Fibroblast of lung (primary cell): ENCODE measurements around the gene KIF1A. TPM values are rescaled to one million over a fixed set of nuclear protein-coding genes. Genes with fewer than 3 reads are reported as not detected.

ENCODE experiments used
- DNase-seq, 2 donors: peaks; one replicate each; pipeline versions ENCODE4 v3.0.0 to v3.0.0-alpha.2; 2010; ENCODE audit warnings: low read depth in 2 of 2
- H2AFZ ChIP-seq: 2 replicates; pipeline ENCODE4 v1.5.1; 2012; ENCODE audit warnings: low read length, control low read depth, inconsistent platforms
- H3K27ac ChIP-seq: 2 replicates; pipeline ENCODE4 v1.5.1; 2011; ENCODE audit warnings: low read length, control low read depth; ENCODE audit not compliant: insufficient read depth
- H3K27me3 ChIP-seq: 2 replicates; pipeline ENCODE4 v1.5.1; 2011; ENCODE audit warnings: mild to moderate bottlenecking, low read length; ENCODE audit not compliant: control insufficient read depth, insufficient read depth
- H3K36me3 ChIP-seq: 2 replicates; pipeline ENCODE4 v1.5.1; 2011; ENCODE audit warnings: low read length; ENCODE audit not compliant: control insufficient read depth, insufficient read depth
- H3K4me1 ChIP-seq: 2 replicates; pipeline ENCODE4 v1.5.1; 2011; ENCODE audit warnings: low read length; ENCODE audit not compliant: control insufficient read depth, insufficient read depth; ENCODE audit errors: extremely low read depth
- H3K4me2 ChIP-seq: 2 replicates; pipeline ENCODE4 v1.5.1; 2011; ENCODE audit warnings: low read length, control low read depth; ENCODE audit not compliant: insufficient read depth; ENCODE audit errors: extremely low read depth
- H3K4me3 ChIP-seq, 4 experiments: fragments of 200-600 bp in 1 of 4; sonication (generic) in 1 of 4; replicated peaks in 1 of 4; 2 replicates each; pipeline ENCODE4 v1.5.1; 2011 to 2016; ENCODE audit warnings: low read length in 4 of 4, low read depth in 3 of 4, mild to moderate bottlenecking in 3 of 4, control low read depth in 2 of 4, inconsistent platforms in 1 of 4, mixed read lengths in 1 of 4; ENCODE audit not compliant: insufficient read depth in 1 of 4; ENCODE audit errors: control extremely low read depth in 1 of 4
- H3K79me2 ChIP-seq: 2 replicates; pipeline ENCODE4 v1.5.1; 2012; ENCODE audit warnings: mild to moderate bottlenecking, low read length, inconsistent platforms; ENCODE audit not compliant: control insufficient read depth, insufficient read depth
- H3K9ac ChIP-seq: 2 replicates; pipeline ENCODE4 v1.5.1; 2011; ENCODE audit warnings: mild to moderate bottlenecking, low read length, control low read depth; ENCODE audit not compliant: insufficient read depth
- H3K9me3 ChIP-seq: 2 replicates; pipeline ENCODE4 v1.5.1; 2012; ENCODE audit warnings: low read depth, low read length; ENCODE audit not compliant: control insufficient read depth, insufficient read depth
- H4K20me1 ChIP-seq: 2 replicates; pipeline ENCODE4 v1.5.1; 2011; ENCODE audit warnings: low read length; ENCODE audit not compliant: control insufficient read depth, insufficient read depth; ENCODE audit errors: extremely low read depth
- CTCF ChIP-seq, 2 donors: IDR thresholded peaks in 1 of 2; conservative IDR thresholded peaks in 1 of 2; 1 replicate in 1 of 2; 2 replicates in 1 of 2; pipeline ENCODE4 v1.5.1; 2011 to 2012; ENCODE audit warnings: low read length in 2 of 2, control low read depth in 1 of 2, inconsistent platforms in 1 of 2, low read depth in 1 of 2, mild to moderate bottlenecking in 1 of 2
- EZH2 ChIP-seq: IDR thresholded peaks from 2 replicates; pipeline ENCODE4 v1.5.1; 2012; ENCODE audit warnings: low read length, control low read depth, mild to moderate bottlenecking; ENCODE audit errors: missing control alignments
- polyA plus RNA-seq, 2 donors: library from polyadenylated mRNA; depleted of rRNA in 1 of 2; stranded (reverse) in 1 of 2; unstranded in 1 of 2; fragments of >200 nt; gene quantifications; 2 replicates each; pipeline ENCODE4 v1.2.1, GENCODE V29; 2011 to 2012; ENCODE audit warnings: missing spikeins in 1 of 2
- total RNA-seq: library from RNA; depleted of rRNA; stranded (reverse); fragments of >200 nt; gene quantifications from 2 replicates; pipeline ENCODE4 v1.2.1, GENCODE V29; 2014

Gene KIF1A
- total and polyA plus RNA-seq, 2 donors (not counting 1 experiment from before 2014, with no cell fraction given), result 0.05 TPM; not detected in 1

GRCh38 chr2:240741091-240741490 is 78.9 kb downstream of the KIF1A start:
- Histone ChIP-seq H4K20me1 (no peaks in the 10 kb centered on the region), H3K9ac (no peak overlapping the region), H3K4me1 (no peaks in the 10 kb centered on the region), H2AFZ (no peak overlapping the region), H3K9me3 (no peaks in the 10 kb centered on the region), H3K79me2 (no peaks in the 10 kb centered on the region), H3K4me2 (no peak overlapping the region), H3K27ac (no peak overlapping the region), H3K27me3 (no peaks in the 10 kb centered on the region), H3K36me3 (no peaks in the 10 kb centered on the region), H3K4me3 (no peak overlapping the region)
- TF ChIP-seq CTCF (conservative IDR thresholded peaks at IDR 0.05 in 1 of 2, IDR thresholded peaks at IDR 0.05 in 1 of 2; ENCODE audit: low read depth in 1 of 2, low read length in 2 of 2) (no peak), EZH2 (no peak)
- no peak for DNase-seq

GRCh38 chr2:240739797-240740196 is 80.2 kb downstream of the KIF1A start:
- Histone ChIP-seq H3K4me2 (no peak overlapping the region), H3K9me3 (no peaks in the 10 kb centered on the region), H4K20me1 (no peaks in the 10 kb centered on the region), H3K36me3 (no peaks in the 10 kb centered on the region), H3K9ac (no peak overlapping the region), H3K4me1 (no peaks in the 10 kb centered on the region), H2AFZ (no peak overlapping the region), H3K27me3 (no peaks in the 10 kb centered on the region), H3K4me3 (no peak overlapping the region), H3K27ac (no peak overlapping the region), H3K79me2 (no peaks in the 10 kb centered on the region)
- DNase-seq, result no peak
- TF ChIP-seq EZH2 (no peak), CTCF (conservative IDR thresholded peaks at IDR 0.05 in 1 of 2, IDR thresholded peaks at IDR 0.05 in 1 of 2; ENCODE audit: low read depth in 1 of 2, low read length in 2 of 2) (no peak)

DNA sequence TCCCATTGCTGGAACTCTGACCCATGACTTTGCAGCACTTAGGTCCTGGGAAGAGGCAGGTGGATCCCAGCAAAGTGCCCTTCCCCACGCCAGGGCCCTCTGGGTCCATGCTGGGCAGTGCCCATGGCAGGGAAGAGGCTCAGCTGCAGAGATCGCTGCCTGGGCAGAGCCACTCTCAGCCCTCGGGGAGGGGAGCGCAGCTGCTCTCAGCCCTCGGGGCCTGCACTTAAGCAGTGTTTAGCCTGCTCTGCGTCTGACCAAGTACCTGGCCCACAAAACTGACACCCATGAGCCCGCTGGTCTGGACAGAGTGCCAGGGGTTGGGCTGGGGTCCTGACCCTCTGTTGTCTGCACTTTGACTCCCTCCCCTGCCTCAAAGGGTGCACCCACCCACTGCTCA is 82.1 kb downstream of the KIF1A start:
- no peak for DNase-seq
- Histone ChIP-seq H3K27ac (no peak overlapping the region), H3K4me1 (no peaks in the 10 kb centered on the region), H3K9me3 (no peaks in the 10 kb centered on the region), H3K36me3 (no peaks in the 10 kb centered on the region), H3K27me3 (no peaks in the 10 kb centered on the region), H3K4me3 (no peak overlapping the region), H3K9ac (no peak overlapping the region), H3K4me2 (no peak overlapping the region), H4K20me1 (no peaks in the 10 kb centered on the region), H3K79me2 (no peaks in the 10 kb centered on the region), H2AFZ (no peak overlapping the region)
- TF ChIP-seq EZH2 (no peak), CTCF (conservative IDR thresholded peaks at IDR 0.05 in 1 of 2, IDR thresholded peaks at IDR 0.05 in 1 of 2; ENCODE audit: low read depth in 1 of 2, low read length in 2 of 2) (no peak)
